ENCODE data around the gene KIAA1755. TPM values are rescaled to one million over a fixed set of nuclear protein-coding genes. Genes with fewer than 3 reads are reported as not detected.
"Not testable (repeated sequence)": the region's sequence is repeated elsewhere in the genome, so short reads cannot be mapped to it uniquely, and the experiment has no call there.

KIAA1755 gene
- polyA plus RNA-seq, 1 of the 3 experiments (the other 2 are of a cell fraction) = 0.54 TPM

GRCh38 chr20:38284893-38285444 is 24.4 kb upstream of the KIAA1755 start:
- Histone ChIP-seq H3K79me2 (ENCODE audit: insufficient read depth) (no peaks in the 10 kb centered on the region), H3F3A (replicated peaks; ENCODE audit: insufficient read depth) (no peaks in the 10 kb centered on the region), H3K36me3 (replicated peaks in 1 of 2; ENCODE audit: control insufficient read depth in 1 of 2, insufficient read depth in 2 of 2, low read length in 1 of 2) (no peaks in the 10 kb centered on the region), H4K20me1 (ENCODE audit: insufficient read depth) (no peaks in the 10 kb centered on the region), H3K4me1 (ENCODE audit: control insufficient read depth in 1 of 2, insufficient read depth in 2 of 2, low read depth in 1 of 2, low read length in 1 of 2) (no peaks in the 10 kb centered on the region), H3K9me3 (no peaks in the 10 kb centered on the region), H3K4me3 (ENCODE audit: low read depth in 2 of 2, low read length in 1 of 2) (no peak overlapping the region), H3K4me2 (no peak overlapping the region), H2AFZ (ENCODE audit: low read depth) (no peak overlapping the region), H3K27me3 (ENCODE audit: insufficient read depth) (no peaks in the 10 kb centered on the region), H3K9ac (no peak overlapping the region), H3K27ac (ENCODE audit: low read depth in 2 of 2, low read length in 1 of 2) (no peak overlapping the region), H3K9me2 (no peaks in the 10 kb centered on the region)
- TF ChIP-seq MAX (IDR thresholded peaks at IDR 0.05; ENCODE audit: low read depth) (no peak), IRF3 (IDR thresholded peaks at IDR 0.05; ENCODE audit: low read depth, low read length) (no peak), MEF2A (IDR thresholded peaks at IDR 0.05; ENCODE audit: borderline replicate concordance, low read depth) (no peak), EP300 (IDR thresholded peaks at IDR 0.05; ENCODE audit: borderline replicate concordance in 1 of 2, low read depth in 1 of 2, low read length in 1 of 2) (no peak), FOXM1 (IDR thresholded peaks at IDR 0.05; ENCODE audit: low read depth) (no peak), TAF1 (IDR thresholded peaks at IDR 0.05; ENCODE audit: borderline replicate concordance, low read depth, low read length) (no peak), PBX3 (IDR thresholded peaks at IDR 0.05) (no peak), GATA2 (CRISPR knock-in tag; IDR thresholded peaks at IDR 0.05) (no peak), SIN3A (IDR thresholded peaks at IDR 0.05; ENCODE audit: borderline replicate concordance, low read depth, low read length) (no peak)
- no peak for DNase-seq
- ChIA-PET POLR2A (no interaction called here), CTCF (interaction anchor here (1.0 kb wide), 1 partner anchor 63 kb away, joined by 3 read pairs; no protein-coding TSS in a partner anchor)
- 53% methylated on average over 5 of the region's 5 CpGs for WGBS (ENCODE audit: low lambda C conversion rate)

GRCh38 chr20:38284066-38284650 is 23.6 kb upstream of the KIAA1755 start:
- H3K79me2 ChIP-seq (ENCODE audit: insufficient read depth); H3K9me3 ChIP-seq; H2AFZ ChIP-seq (ENCODE audit: low read depth); H4K20me1 ChIP-seq (ENCODE audit: insufficient read depth); H3K4me1 ChIP-seq (ENCODE audit: control insufficient read depth in 1 of 2, insufficient read depth in 2 of 2, low read depth in 1 of 2, low read length in 1 of 2); H3K27ac ChIP-seq (ENCODE audit: low read depth in 2 of 2, low read length in 1 of 2); H3F3A ChIP-seq (replicated peaks; ENCODE audit: insufficient read depth); H3K4me2 ChIP-seq; DNase-seq; H3K27me3 ChIP-seq (ENCODE audit: insufficient read depth); H3K9me2 ChIP-seq; H3K4me3 ChIP-seq (ENCODE audit: low read depth in 2 of 2, low read length in 1 of 2); H3K9ac ChIP-seq; H3K36me3 ChIP-seq (replicated peaks in 1 of 2; ENCODE audit: control insufficient read depth in 1 of 2, insufficient read depth in 2 of 2, low read length in 1 of 2); POLR2A ChIA-PET: not testable (repeated sequence)
- CTCF ChIA-PET = interaction anchor here (0.8 to 1.0 kb wide), 3 partner anchors 17 to 62 kb away, joined by 3 read pairs; no protein-coding TSS in a partner anchor
- 78% methylated on average over 7 of the region's 7 CpGs for WGBS (ENCODE audit: low lambda C conversion rate)

Measured in SK-N-SH (cell line).